Measurements from ENCODE around the gene USP43.
"Not testable (repeated sequence)": the region's sequence is repeated elsewhere in the genome, so short reads cannot be mapped to it uniquely, and the experiment has no call there.

The USP43 gene, protein sequence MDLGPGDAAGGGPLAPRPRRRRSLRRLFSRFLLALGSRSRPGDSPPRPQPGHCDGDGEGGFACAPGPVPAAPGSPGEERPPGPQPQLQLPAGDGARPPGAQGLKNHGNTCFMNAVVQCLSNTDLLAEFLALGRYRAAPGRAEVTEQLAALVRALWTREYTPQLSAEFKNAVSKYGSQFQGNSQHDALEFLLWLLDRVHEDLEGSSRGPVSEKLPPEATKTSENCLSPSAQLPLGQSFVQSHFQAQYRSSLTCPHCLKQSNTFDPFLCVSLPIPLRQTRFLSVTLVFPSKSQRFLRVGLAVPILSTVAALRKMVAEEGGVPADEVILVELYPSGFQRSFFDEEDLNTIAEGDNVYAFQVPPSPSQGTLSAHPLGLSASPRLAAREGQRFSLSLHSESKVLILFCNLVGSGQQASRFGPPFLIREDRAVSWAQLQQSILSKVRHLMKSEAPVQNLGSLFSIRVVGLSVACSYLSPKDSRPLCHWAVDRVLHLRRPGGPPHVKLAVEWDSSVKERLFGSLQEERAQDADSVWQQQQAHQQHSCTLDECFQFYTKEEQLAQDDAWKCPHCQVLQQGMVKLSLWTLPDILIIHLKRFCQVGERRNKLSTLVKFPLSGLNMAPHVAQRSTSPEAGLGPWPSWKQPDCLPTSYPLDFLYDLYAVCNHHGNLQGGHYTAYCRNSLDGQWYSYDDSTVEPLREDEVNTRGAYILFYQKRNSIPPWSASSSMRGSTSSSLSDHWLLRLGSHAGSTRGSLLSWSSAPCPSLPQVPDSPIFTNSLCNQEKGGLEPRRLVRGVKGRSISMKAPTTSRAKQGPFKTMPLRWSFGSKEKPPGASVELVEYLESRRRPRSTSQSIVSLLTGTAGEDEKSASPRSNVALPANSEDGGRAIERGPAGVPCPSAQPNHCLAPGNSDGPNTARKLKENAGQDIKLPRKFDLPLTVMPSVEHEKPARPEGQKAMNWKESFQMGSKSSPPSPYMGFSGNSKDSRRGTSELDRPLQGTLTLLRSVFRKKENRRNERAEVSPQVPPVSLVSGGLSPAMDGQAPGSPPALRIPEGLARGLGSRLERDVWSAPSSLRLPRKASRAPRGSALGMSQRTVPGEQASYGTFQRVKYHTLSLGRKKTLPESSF

DNA sequence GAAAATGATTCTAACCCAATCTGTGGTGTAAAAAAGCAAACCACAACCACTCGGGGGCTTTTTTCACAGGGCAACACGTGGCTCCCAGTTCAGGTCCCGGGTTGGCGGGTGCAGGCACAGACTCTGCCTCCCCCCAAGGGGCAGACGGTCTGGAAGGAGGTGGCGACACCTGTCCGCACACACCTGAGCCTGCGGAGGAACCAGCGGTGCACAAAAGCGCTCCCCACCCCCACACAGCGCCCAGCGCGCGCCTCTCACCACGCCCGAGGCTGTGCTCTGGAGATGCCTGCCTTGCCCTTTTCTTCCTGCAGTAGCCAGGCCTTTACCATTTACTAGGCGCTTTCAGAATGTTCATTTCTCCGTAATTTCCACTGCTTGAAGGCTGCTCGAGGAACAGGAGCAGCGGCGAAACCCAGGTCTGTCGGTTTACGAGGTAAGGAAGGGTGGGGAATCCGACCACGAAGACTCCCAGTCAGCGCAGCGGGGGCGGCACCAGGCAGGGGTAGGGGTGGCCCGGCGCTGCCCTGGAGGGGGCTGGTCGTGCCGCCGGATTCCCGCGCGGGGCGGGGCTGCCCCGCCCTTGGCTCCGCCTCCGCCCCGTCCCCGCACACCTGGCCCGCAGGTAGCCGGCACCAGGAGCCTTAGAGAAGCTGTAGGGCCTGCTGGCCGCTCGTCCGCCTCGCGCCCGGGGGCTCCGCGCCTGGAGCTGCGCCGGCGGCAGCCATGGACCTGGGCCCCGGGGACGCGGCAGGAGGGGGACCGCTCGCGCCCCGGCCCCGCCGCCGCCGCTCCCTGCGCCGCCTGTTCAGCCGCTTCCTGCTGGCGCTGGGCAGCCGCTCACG is at the start of gene USP43:
TSS of gene USP43 (plus strand) at position 608 of the 842 bp plus-strand sequence. CDS start at position 724, 116 bp downstream.
- DNase-seq: no peak

DNA sequence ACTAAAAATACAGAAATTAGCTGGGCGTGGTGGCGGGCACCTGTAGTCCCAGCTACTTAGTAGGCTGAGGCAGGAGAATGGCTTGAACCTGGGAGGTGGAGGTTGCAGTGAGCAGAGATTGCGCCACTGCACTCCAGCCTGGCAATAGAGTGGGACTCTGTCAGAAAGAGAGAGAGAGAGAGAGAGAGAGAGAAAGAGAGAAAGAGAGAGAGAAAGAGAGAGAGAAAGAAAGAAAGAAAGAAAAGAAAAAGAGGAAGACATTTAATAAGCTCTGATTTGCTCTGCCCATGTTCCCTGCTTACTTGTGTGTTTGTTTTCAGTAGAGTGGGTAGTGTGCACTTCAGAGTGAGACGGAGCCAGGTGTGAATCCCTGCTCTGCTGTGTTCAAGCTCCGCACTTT is 47.7 kb upstream of the USP43 start:
- not testable (repeated sequence) for DNase-seq

DNA sequence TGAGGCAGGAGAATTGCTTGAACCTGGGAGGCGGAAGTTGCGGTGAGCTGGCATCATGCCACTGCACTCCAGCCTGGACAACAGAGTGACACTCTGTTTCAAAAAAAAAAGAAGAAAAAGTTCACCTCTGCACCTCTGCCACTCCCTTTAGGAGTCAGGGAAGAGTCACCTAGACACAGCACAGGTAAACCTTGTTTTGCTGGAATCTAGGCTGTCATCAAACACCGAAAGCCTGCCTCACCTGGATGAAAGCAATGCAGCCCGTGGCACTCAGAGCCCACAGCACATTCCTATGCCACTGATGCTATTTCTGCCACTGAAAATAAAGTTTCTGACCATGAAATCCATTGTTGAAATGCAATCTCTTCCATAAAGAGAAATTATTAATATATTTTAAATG is 46.7 kb upstream of the USP43 start:
- DNase-seq: no peak

DNA sequence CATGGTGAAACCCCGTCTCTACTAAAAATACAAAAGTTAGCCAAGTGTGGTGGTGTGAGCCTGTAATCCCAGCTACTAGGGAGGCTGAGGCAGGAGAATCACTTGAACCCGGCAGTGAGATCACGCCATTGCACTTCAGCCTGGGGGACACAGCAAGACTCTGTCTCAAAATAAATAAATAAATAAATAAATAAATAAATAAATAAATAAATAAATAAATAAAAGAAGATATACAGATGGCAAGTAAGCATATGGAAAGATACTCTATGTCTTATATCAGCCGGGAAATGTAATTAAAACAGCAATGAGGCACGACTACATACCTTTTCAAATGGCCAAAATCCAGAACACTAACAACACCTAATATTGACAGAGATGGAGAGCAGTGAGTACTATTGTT is 40.7 kb upstream of the USP43 start:
- DNase-seq: not testable (repeated sequence)

- DNase-seq: no peak
These were observed 38.9 kb upstream of the USP43 start for GRCh38 chr17:9606453-9606852.

DNA sequence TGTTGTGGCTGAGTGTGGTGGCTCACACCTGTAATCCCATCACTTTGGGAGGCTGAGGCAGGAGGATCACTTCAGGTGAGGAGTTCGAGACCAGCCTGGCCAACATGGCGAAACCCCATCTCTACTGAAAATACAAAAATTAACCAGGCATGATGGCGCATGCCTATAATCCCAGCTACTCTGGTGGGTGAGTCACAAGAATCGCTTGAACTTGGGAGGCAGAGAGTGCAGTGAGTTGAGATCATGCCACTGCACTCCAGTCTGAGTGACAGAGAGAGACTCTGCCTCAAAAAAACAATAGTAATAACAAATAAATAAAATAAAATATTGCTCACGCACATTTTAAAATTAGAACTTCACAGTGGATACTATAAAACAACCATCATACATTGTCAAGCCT is 38.3 kb upstream of the USP43 start:
- not testable (repeated sequence) for DNase-seq

DNA sequence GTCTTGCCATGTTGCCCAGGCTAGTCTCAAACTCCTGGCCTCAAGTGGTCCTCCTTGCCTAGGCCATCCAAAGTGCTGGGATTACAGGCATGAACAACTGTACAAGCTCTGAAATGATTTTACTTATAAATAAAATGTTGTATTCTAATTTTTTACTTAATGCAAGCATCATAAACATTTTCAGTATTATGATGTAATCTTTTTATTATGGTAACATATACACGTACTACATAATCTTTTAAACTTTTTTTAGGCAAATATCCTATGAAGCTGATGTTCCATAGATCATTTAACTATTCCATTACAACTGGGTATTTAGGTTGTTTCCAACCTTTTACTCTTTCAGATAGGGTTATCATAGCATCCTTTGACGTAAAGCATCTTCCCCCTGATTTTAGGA is 33.8 kb upstream of the USP43 start:
- DNase-seq: no peak

DNA sequence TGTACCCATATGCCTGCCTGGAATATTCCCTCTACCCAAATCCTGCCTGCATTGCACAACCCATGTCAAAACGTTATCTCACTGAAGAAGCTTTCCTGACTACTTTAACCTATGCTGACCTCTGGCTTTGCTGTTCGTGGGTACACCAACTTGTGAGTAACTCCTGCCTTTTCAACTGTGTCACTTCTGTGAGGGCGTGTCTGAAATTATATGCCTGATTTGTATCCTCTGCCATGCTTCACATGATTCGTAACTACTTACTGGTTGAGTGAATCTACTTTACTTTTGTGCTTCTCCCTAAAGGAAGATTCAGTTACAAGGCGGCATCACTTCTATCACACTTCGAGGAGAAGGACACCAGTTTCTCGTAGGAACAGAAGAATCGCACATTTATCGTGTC is 33.3 kb upstream of the USP43 start:
- DNase-seq: no peak

DNA sequence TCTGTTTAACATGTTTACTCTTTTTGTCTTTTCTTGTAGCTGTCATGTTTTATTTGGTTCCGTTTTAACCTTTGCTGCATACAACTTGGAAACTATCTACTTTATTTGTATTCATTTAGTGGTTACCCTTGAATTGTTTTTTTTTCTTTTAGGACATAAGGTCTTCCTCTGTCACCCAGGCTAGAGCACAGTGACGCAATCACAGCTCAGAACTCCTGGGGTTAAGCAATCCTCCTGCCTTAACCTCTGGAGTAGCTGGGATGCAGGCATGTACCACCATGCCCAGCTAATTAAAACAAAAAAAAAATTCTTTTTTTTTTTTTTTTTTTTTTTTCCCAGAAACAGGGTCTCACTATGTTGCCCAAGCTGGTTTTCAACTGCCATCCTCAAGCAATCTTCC is 29.8 kb upstream of the USP43 start:
- no peak for DNase-seq

GRCh38 chr17:9622961-9623360 is 22.4 kb upstream of the USP43 start:
- DNase-seq: no peak

DNA sequence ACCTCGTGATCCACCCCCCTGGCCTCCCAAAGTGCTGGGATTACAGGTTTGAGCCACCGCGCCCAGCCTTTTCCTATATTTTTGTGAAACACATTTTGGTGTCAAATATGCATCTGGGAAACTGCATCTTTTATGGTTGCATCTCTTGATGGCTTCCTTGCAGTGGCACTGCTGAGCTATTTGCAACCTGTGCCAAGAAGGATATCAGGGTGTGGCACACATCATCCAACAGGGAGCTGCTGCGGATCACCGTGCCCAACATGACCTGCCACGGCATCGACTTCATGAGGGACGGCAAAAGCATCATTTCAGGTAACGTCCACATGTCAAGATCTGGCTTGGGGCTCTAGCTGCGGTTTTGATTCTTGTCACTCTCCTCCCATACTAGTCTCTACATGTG is 16.8 kb upstream of the USP43 start:
- DNase-seq: no peak

GRCh38 chr17:9632741-9633140 is 12.6 kb upstream of the USP43 start:
- no peak for DNase-seq

DNA sequence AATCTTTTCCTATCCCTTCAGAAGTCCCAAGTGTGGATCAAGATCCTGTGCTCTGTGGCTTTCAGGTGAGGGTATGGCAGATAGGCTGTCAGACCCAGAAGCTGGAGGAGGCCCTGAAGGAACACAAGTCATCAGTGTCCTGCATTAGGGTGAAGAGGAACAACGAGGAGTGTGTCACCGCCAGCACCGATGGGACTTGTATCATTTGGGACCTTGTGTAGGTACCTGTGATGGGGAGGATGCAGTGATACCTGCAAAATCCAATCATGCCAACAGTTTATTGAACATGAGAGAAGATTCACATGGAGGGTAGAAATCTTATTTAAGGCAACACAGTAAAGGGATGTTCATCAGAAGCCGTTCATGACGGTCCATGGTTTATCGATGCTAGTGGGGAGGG is 10.0 kb upstream of the USP43 start:
- no peak for DNase-seq

DNA sequence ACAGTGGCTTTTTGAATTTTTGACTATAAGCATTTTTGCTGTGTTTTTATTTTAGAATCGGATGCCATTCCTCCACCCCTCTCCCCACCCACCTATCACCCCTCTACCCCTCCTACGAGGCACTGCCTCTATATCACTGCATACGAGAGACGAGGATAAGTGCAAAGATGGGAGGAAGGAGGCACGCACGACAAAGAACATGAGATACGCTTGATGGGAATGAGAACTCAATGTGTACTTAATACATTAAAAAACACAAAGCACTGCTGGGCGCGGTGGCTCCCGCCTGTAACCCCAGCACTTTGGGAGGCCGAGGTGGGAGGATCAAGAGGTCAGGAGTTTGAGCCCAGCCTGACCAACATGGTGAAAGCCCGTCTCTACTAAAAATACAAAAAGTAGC is 8.8 kb upstream of the USP43 start:
- DNase-seq: no peak

- DNase-seq: not testable (repeated sequence)
These were observed 4.9 kb upstream of the USP43 start for GRCh38 chr17:9640388-9640787.

DNA sequence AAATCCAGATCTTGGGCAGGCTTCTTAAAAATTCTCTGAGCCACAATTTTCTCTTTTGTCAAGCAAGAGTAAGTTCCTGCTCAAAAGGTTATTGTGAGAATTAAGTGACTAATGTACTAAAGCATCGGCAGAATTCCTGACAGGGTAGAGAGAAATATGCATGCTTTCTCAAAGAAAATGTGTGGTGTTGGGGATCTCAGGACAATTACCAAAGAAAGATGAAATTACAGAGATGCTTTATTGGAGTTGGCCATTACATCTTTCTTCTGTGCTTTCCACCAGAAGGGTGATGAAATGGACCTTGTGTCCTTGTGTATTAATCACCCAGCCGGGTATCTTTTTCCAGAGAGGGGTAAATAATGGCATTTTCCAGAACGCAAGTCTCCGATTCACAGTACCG is 1.7 kb upstream of the USP43 start:
- no peak for DNase-seq

- no peak for DNase-seq
These were observed 681 bp downstream of the USP43 start for GRCh38 chr17:9645851-9646545.

- no peak for DNase-seq
These were observed 1.2 kb downstream of the USP43 start for GRCh38 chr17:9646546-9646885.

- DNase-seq: no peak
These were observed 1.7 kb downstream of the USP43 start for GRCh38 chr17:9647014-9647413.

- no peak for DNase-seq
These were observed 3.3 kb downstream of the USP43 start for GRCh38 chr17:9648521-9649110.

- DNase-seq: no peak
These were observed 13.4 kb downstream of the USP43 start for GRCh38 chr17:9658593-9659211.
